A549 (cell line): ENCODE data around the gene TRAK2.

Experiments
- POLR2A ChIP-seq: IDR thresholded peaks from 2 replicates; pipeline ENCODE4 v1.6.1; 2012; ENCODE audit warnings: mild to moderate bottlenecking, low read length
- RAD21 ChIP-seq, 2 experiments: fragments of >200 bp in 1 of 2; sonication (Bioruptor Twin) in 1 of 2; formaldehyde crosslinking in 1 of 2; IDR thresholded peaks in 1 of 2; conservative IDR thresholded peaks in 1 of 2; 2 replicates in 1 of 2; 3 replicates in 1 of 2; pipeline ENCODE4 v1.6.1; 2012 to 2018; ENCODE audit warnings: inconsistent platforms in 1 of 2

- no peak for TF ChIP-seq POLR2A
- TF ChIP-seq RAD21 (conservative IDR thresholded peaks at IDR 0.05 in 1 of 2, IDR thresholded peaks at IDR 0.05 in 1 of 2): no peak
Observed at GRCh38 chr2:201406077-201406662, 45.1 kb downstream of the TRAK2 start.
